ENCODE data around the gene MAP3K8.

- no peak for TF ChIP-seq POLR2A (IDR thresholded peaks at IDR 0.05)
- no peak for TF ChIP-seq POLR2AphosphoS5 (IDR thresholded peaks at IDR 0.05)
- TF ChIP-seq, protein P1, sequence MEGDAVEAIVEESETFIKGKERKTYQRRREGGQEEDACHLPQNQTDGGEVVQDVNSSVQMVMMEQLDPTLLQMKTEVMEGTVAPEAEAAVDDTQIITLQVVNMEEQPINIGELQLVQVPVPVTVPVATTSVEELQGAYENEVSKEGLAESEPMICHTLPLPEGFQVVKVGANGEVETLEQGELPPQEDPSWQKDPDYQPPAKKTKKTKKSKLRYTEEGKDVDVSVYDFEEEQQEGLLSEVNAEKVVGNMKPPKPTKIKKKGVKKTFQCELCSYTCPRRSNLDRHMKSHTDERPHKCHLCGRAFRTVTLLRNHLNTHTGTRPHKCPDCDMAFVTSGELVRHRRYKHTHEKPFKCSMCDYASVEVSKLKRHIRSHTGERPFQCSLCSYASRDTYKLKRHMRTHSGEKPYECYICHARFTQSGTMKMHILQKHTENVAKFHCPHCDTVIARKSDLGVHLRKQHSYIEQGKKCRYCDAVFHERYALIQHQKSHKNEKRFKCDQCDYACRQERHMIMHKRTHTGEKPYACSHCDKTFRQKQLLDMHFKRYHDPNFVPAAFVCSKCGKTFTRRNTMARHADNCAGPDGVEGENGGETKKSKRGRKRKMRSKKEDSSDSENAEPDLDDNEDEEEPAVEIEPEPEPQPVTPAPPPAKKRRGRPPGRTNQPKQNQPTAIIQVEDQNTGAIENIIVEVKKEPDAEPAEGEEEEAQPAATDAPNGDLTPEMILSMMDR (IDR thresholded peaks at IDR 0.05) = no peak
- TF ChIP-seq EP300 (IDR thresholded peaks at IDR 0.05) = no peak
Measured at GRCh38 chr10:30417301-30417700, 16.7 kb upstream of the MAP3K8 start.

Measured in stomach (tissue), 4 donors.